HEK293 (cell line): ENCODE results near the gene LYPD4.

Experiments
- CTCF ChIA-PET: fragments of 350-600 bp; formaldehyde crosslinking; extraction: SDS; loops from one replicate; lab custom pipeline; 2021; ENCODE audit warnings: antibody characterized with exemption; lab: Yijun Ruan, JAX
- POLR2A ChIA-PET: fragments of 300-600 bp; formaldehyde crosslinking; extraction: SDS; loops from one replicate; lab custom pipeline; 2020; ENCODE audit warnings: antibody characterized with exemption, inconsistent platforms; lab: Yijun Ruan, JAX
- H3K27ac ChIP-seq: fragments of 200-500 bp; sonication (Bioruptor generic); 2 replicates; pipeline ENCODE4 v1.5.1; 2014; ENCODE audit warnings: low read depth, low read length, control low read depth, inconsistent platforms; ENCODE audit errors: extremely low read depth
- H3K36me3 ChIP-seq, 2 experiments: fragments of 200-500 bp in 1 of 2; sonication (Bioruptor generic) in 1 of 2; 1 replicate in 1 of 2; 2 replicates in 1 of 2; pipeline ENCODE4 v1.5.1; 2014 to 2017; ENCODE audit warnings: inconsistent platforms in 2 of 2, low read length in 2 of 2; ENCODE audit not compliant: control insufficient read depth in 2 of 2, insufficient read depth in 1 of 2
- H3K4me1 ChIP-seq: fragments of 200-500 bp; sonication (Bioruptor generic); 2 replicates; pipeline ENCODE4 v1.5.1; 2014; ENCODE audit warnings: mild to moderate bottlenecking, low read length, inconsistent platforms; ENCODE audit not compliant: control insufficient read depth, insufficient read depth
- H3K4me3 ChIP-seq: 2 replicates; pipeline ENCODE4 v1.5.1; 2011; ENCODE audit warnings: low read depth, mild to moderate bottlenecking, control low read depth, low read length, moderate library complexity
- H3K9me3 ChIP-seq: fragments of 200-500 bp; sonication (Bioruptor generic); 2 replicates; pipeline ENCODE4 v1.5.1; 2014; ENCODE audit warnings: low read depth, low read length, inconsistent platforms; ENCODE audit not compliant: control insufficient read depth, insufficient read depth
- PRDM1 ChIP-seq: fragments of 450-650 bp; formaldehyde crosslinking; IDR thresholded peaks from 2 replicates; pipeline ENCODE4; 2016; ENCODE audit warnings: missing biosample characterization, missing genetic modification characterization
- SCRT1 ChIP-seq: fragments of 450-650 bp; formaldehyde crosslinking; IDR thresholded peaks from 2 replicates; pipeline ENCODE4 v1.5.1; 2016; ENCODE audit warnings: missing biosample characterization, missing genetic modification characterization, borderline replicate concordance
- SCRT2 ChIP-seq: fragments of 450-650 bp; formaldehyde crosslinking; IDR thresholded peaks from 2 replicates; pipeline ENCODE4 v1.5.1; 2016; ENCODE audit warnings: missing biosample characterization, missing genetic modification characterization
- SP3 ChIP-seq: fragments of 450-650 bp; formaldehyde crosslinking; IDR thresholded peaks from 2 replicates; pipeline ENCODE4 v1.5.1; 2016; ENCODE audit warnings: missing biosample characterization, missing genetic modification characterization
- TRIM28 ChIP-seq: IDR thresholded peaks from 2 replicates; pipeline ENCODE4 v1.6.1; 2011; ENCODE audit warnings: low read length, control low read depth, borderline replicate concordance
- WT1 ChIP-seq: fragments of 450-650 bp; formaldehyde crosslinking; IDR thresholded peaks from 2 replicates; pipeline ENCODE4 v1.5.1; 2016; ENCODE audit warnings: missing biosample characterization, missing genetic modification characterization
- ZBTB17 ChIP-seq: fragments of 450-650 bp; formaldehyde crosslinking; IDR thresholded peaks from 2 replicates; pipeline ENCODE4 v1.5.1; 2016; ENCODE audit warnings: missing biosample characterization, missing genetic modification characterization
- ZBTB48 ChIP-seq: fragments of 450-650 bp; formaldehyde crosslinking; IDR thresholded peaks from 2 replicates; pipeline ENCODE4 v1.5.1; 2016; ENCODE audit warnings: missing biosample characterization, missing genetic modification characterization
- ZFP41 ChIP-seq: fragments of 450-650 bp; formaldehyde crosslinking; IDR thresholded peaks from 2 replicates; pipeline ENCODE4 v1.5.1; 2016; ENCODE audit warnings: missing biosample characterization, missing genetic modification characterization, borderline replicate concordance
- ZNF157 ChIP-seq: fragments of 450-650 bp; formaldehyde crosslinking; IDR thresholded peaks from 2 replicates; pipeline ENCODE4 v1.5.1; 2016; ENCODE audit warnings: missing biosample characterization, missing genetic modification characterization
- ZNF16 ChIP-seq: fragments of 450-650 bp; formaldehyde crosslinking; IDR thresholded peaks from 2 replicates; pipeline ENCODE4 v1.5.1; 2016; ENCODE audit warnings: low read depth, missing biosample characterization, missing genetic modification characterization
- ZNF214 ChIP-seq: fragments of 450-650 bp; formaldehyde crosslinking; IDR thresholded peaks from 2 replicates; pipeline ENCODE4 v1.5.1; 2017; ENCODE audit warnings: missing biosample characterization, mild to moderate bottlenecking, missing genetic modification characterization, borderline replicate concordance
- ZNF248 ChIP-seq: fragments of 450-650 bp; formaldehyde crosslinking; IDR thresholded peaks from 2 replicates; pipeline ENCODE4 v1.5.1; 2017; ENCODE audit warnings: missing biosample characterization, missing genetic modification characterization
- ZNF292 ChIP-seq: fragments of 450-650 bp; formaldehyde crosslinking; IDR thresholded peaks from 2 replicates; pipeline ENCODE4 v1.5.1; 2016; ENCODE audit warnings: low read depth, missing biosample characterization, missing genetic modification characterization, borderline replicate concordance
- ZNF311 ChIP-seq: fragments of 450-650 bp; formaldehyde crosslinking; IDR thresholded peaks from 2 replicates; pipeline ENCODE4 v1.5.1; 2017; ENCODE audit warnings: missing biosample characterization, missing genetic modification characterization, borderline replicate concordance
- ZNF366 ChIP-seq: fragments of 450-650 bp; formaldehyde crosslinking; conservative IDR thresholded peaks from 2 replicates; pipeline ENCODE4 v1.5.1; 2016; ENCODE audit warnings: missing biosample characterization, missing genetic modification characterization
- ZNF514 ChIP-seq: fragments of 450-650 bp; formaldehyde crosslinking; IDR thresholded peaks from 2 replicates; pipeline ENCODE4 v1.5.1; 2016; ENCODE audit warnings: missing biosample characterization, missing genetic modification characterization
- ZNF561 ChIP-seq: fragments of 450-650 bp; IDR thresholded peaks from 2 replicates; pipeline ENCODE4 v1.5.1; 2018; ENCODE audit warnings: missing biosample characterization, missing genetic modification characterization, borderline replicate concordance
- ZNF600 ChIP-seq: fragments of 450-650 bp; formaldehyde crosslinking; IDR thresholded peaks from 2 replicates; pipeline ENCODE4 v1.5.1; 2016; ENCODE audit warnings: missing biosample characterization, missing genetic modification characterization
- ZNF624 ChIP-seq: fragments of 450-650 bp; formaldehyde crosslinking; IDR thresholded peaks from 2 replicates; pipeline ENCODE4 v1.5.1; 2017; ENCODE audit warnings: missing biosample characterization, missing genetic modification characterization
- ZNF626 ChIP-seq: fragments of 450-650 bp; sonication (Bioruptor Pico); formaldehyde crosslinking; IDR thresholded peaks from 2 replicates; pipeline ENCODE4 v1.5.1; 2018; ENCODE audit warnings: missing biosample characterization, missing genetic modification characterization, inconsistent platforms
- ZNF701 ChIP-seq: fragments of 450-650 bp; formaldehyde crosslinking; IDR thresholded peaks from 2 replicates; pipeline ENCODE4 v1.5.1; 2016; ENCODE audit warnings: missing biosample characterization, missing genetic modification characterization
- ZNF785 ChIP-seq: fragments of 450-650 bp; formaldehyde crosslinking; IDR thresholded peaks from 2 replicates; pipeline ENCODE4 v1.5.1; 2016; ENCODE audit warnings: missing biosample characterization, missing genetic modification characterization
- ZSCAN16 ChIP-seq: fragments of 450-650 bp; formaldehyde crosslinking; IDR thresholded peaks from 2 replicates; pipeline ENCODE4 v1.5.1; 2016; ENCODE audit warnings: missing biosample characterization, missing genetic modification characterization
- TF ChIP-seq, protein P1 (sequence below): fragments of 450-650 bp; formaldehyde crosslinking; IDR thresholded peaks from 2 replicates; pipeline ENCODE4 v1.5.1; 2016; ENCODE audit warnings: missing biosample characterization, missing genetic modification characterization
- TF ChIP-seq, protein P2 (sequence below): fragments of 450-650 bp; formaldehyde crosslinking; IDR thresholded peaks from 2 replicates; pipeline ENCODE4 v1.5.1; 2016; ENCODE audit warnings: missing biosample characterization, missing genetic modification characterization, low read depth

LYPD4 gene

DNA sequence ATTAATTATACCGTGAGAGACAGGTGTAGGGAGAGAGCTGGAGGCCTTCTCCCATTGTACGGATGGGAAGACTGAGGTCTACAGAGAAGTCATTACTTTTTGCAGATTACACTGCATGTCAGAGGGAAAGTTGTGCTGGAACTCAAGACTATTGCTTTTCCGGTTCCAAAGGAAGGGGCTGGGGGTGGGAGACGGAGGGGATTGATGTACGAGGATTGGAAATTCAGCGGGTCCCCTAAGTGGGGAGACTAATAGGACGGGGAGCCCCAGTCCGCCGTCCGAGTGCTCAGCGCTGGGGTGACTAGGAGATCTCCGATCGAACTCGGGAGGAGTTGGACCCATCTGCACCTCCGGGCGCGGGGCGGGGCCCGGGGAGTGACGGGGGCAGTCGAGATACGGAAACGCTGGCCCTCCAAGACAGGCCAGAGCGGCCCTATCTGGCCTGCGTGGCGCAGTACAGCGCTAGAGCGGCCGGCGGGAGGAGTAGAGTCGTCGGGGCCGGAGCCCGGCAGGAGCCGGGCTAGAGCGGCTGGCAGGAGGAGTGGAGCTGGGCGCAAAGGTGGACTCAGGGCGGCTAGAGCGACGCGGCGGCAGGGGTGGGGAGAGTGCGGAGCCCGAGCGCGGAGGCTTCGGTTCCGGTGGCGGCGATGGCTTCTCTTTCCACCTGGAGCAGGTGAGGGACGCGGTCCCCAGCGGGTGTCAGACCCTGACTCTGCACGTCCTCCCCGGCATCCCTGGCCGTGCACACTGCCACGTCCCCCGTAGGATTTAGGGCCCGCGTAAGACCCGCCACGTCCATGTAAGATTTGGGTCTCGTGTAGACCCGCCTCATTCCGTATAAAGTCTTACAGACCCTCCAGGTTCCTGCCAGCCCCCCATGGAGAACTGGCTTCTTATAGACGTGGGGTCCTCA is 39.6 kb upstream of the LYPD4 start (continued):
- TF ChIP-seq TRIM28 (no peak), ZNF157 (no peak), ZNF248 (tag by site-specific recombination) (no peak), WT1 (tag by site-specific recombination) (no peak; the same call in none of the 2 replicates), ZNF311 (tag by site-specific recombination) (no peak), ZNF16 (tag by site-specific recombination) (no peak), ZNF214 (tag by site-specific recombination) (no peak), ZBTB48 (tag by site-specific recombination) (peak; percentile 76), ZNF600 (tag by site-specific recombination) (peak; percentile 69)
- TF ChIP-seq, all 188 proteins: peak for 90

DNA sequence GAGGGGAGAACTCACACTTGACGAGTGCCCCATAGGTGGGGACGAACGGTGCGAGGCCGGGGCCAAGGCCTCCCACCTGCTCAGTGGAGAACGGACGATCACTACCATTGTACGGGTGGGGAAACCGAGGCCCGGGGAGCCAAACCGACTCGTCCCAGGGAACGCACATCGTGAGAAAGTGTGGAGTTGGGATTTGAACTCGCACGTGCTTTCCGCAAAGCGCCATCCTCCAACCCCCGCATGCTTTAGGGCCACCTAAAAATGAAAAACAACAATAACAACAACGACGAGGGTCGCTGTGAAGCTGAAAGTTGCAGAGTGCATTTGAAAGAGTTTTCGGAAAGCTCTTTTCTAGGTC is 39.0 kb upstream of the LYPD4 start:
- POLR2A ChIA-PET, result interaction anchor here (1.2 to 5.1 kb wide), 5 partner anchors 8 to 54 kb away, joined by 6 to 68 read pairs (median 8); partner anchors contain the start of gene RPS19
- H3K36me3 ChIP-seq, result peaks cover 0 to 13% of the 10 kb centered on the region in 2 experiments; a peak in 2 of 3 replicates
- peak overlapping the region; percentile 4; the same call in 1 of the 2 replicates for H3K27ac ChIP-seq
- peak overlapping the region; percentile 47 for H3K4me3 ChIP-seq
- TF ChIP-seq ZSCAN16 (no peak), ZNF561 (tag by site-specific recombination) (0 out of 2 replicates have a peak, but pooled peaks have one; percentile 7), ZNF701 (tag by site-specific recombination) (no peak), SP3 (tag by site-specific recombination) (no peak)
- TF ChIP-seq, protein P1, sequence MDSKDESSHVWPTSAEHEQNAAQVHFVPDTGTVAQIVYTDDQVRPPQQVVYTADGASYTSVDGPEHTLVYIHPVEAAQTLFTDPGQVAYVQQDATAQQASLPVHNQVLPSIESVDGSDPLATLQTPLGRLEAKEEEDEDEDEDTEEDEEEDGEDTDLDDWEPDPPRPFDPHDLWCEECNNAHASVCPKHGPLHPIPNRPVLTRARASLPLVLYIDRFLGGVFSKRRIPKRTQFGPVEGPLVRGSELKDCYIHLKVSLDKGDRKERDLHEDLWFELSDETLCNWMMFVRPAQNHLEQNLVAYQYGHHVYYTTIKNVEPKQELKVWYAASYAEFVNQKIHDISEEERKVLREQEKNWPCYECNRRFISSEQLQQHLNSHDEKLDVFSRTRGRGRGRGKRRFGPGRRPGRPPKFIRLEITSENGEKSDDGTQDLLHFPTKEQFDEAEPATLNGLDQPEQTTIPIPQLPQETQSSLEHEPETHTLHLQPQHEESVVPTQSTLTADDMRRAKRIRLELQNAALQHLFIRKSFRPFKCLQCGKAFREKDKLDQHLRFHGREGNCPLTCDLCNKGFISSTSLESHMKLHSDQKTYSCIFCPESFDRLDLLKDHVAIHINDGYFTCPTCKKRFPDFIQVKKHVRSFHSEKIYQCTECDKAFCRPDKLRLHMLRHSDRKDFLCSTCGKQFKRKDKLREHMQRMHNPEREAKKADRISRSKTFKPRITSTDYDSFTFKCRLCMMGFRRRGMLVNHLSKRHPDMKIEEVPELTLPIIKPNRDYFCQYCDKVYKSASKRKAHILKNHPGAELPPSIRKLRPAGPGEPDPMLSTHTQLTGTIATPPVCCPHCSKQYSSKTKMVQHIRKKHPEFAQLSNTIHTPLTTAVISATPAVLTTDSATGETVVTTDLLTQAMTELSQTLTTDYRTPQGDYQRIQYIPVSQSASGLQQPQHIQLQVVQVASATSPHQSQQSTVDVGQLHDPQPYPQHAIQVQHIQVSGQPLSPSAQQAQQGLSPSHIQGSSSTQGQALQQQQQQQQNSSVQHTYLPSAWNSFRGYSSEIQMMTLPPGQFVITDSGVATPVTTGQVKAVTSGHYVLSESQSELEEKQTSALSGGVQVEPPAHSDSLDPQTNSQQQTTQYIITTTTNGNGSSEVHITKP (tag by site-specific recombination), result no peak
- TF ChIP-seq, all 188 proteins: peak for 1
- Histone ChIP-seq H3K4me1 (peaks cover 11% of the 10 kb centered on the region; the same call in 1 of the 2 replicates), H3K9me3 (no peaks in the 10 kb centered on the region)
- CTCF ChIA-PET, result interaction anchor here (1.1 to 3.8 kb wide), 4 partner anchors 10 to 145 kb away, joined by 3 to 22 read pairs (median 6); partner anchors contain the start of gene RPS19

DNA sequence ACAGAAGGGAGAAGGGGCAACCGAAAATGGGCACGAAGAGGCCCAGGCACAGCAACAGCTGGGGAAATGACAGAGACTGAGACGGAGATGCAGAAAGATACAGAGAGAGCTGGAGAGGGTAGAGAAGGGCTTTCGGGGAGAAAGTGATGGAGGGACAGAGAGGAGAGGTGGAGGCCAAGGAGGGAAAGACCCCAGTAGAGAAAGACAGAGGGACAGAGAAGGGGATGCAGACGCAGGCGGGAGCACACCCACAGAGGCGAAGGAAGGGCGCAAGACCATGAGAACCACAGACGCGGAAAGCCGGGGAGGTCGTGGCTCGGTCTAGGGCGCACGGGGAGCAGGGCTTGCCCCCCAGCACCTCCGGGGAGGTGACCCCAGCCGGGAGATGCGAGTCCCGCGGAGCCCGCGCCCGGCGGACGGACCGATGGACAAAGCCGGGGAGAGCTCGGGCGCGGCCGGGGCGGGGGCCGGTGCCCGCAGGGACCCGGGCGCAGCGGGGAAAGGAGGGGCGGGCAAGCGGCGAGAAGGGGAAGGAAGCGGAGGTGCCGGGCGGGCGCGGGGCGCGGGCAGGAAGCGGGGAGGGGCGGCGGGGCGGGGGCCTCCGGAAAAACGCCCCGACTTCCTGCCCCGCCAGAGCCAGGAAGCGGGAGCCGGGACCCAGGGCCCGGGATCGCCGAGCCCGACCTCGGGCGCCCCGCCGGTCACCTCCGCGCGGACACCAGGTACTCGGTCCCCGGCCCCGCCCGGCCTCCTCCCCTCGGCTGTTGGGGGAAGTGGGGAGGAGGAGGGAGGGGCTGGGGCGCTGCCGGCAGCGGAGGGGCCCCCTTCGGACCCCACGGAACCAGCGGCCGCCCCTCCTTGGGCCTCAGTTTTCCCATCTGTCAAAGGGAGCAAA is 38.3 kb upstream of the LYPD4 start, which contains the start of gene ARHGEF1:
Gene ARHGEF1 (plus strand): TSS at position 617 of the 895 bp plus-strand sequence. CDS start 4,899 bp downstream, outside the sequence.
- POLR2A ChIA-PET, result interaction anchor here (1.6 to 5.1 kb wide), 4 partner anchors 10 to 54 kb away, joined by 6 to 68 read pairs (median 18); partner anchors contain the start of gene RPS19
- Histone ChIP-seq H3K4me3 (peak within 1 kb of the TSS; percentile 47), H3K36me3 (peaks cover 0 to 9% of the 10 kb centered on the region in 2 experiments; a peak in 1 of 3 replicates), H3K9me3 (no peaks in the 10 kb centered on the region), H3K27ac (peak within 1 kb of the TSS; percentile 10; the same call in 1 of the 2 replicates), H3K4me1 (peaks cover 11% of the 10 kb centered on the region; the same call in 1 of the 2 replicates)
- CTCF ChIA-PET, result interaction anchor here (0.5 to 3.8 kb wide), 6 partner anchors 10 to 485 kb away, joined by 3 to 22 read pairs (median 4); partner anchors contain the start of gene RPS19
- TF ChIP-seq ZNF366, result peak; percentile 87
- no peak for TF ChIP-seq ZFP41 (tag by site-specific recombination)
- no peak for TF ChIP-seq ZNF292
- TF ChIP-seq PRDM1 (tag by site-specific recombination), result peak; percentile 98
- peak; percentile 33; the same call in 1 of the 2 replicates for TF ChIP-seq SCRT2
- TF ChIP-seq ZBTB17 (tag by site-specific recombination), result no peak
- TF ChIP-seq ZNF514 (tag by site-specific recombination), result no peak
- TF ChIP-seq, protein P2, sequence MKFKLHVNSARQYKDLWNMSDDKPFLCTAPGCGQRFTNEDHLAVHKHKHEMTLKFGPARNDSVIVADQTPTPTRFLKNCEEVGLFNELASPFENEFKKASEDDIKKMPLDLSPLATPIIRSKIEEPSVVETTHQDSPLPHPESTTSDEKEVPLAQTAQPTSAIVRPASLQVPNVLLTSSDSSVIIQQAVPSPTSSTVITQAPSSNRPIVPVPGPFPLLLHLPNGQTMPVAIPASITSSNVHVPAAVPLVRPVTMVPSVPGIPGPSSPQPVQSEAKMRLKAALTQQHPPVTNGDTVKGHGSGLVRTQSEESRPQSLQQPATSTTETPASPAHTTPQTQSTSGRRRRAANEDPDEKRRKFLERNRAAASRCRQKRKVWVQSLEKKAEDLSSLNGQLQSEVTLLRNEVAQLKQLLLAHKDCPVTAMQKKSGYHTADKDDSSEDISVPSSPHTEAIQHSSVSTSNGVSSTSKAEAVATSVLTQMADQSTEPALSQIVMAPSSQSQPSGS, result no peak
- no peak for TF ChIP-seq ZNF626
- TF ChIP-seq ZNF785 (tag by site-specific recombination), result peak; percentile 22; the same call in 1 of the 2 replicates
- no peak for TF ChIP-seq ZNF624 (tag by site-specific recombination)
- TF ChIP-seq SCRT1 (tag by site-specific recombination), result no peak
